DOHH2 (cell line): ENCODE results near the gene PDLIM7.
"Not testable (repeated sequence)": the region's sequence is repeated elsewhere in the genome, so short reads cannot be mapped to it uniquely, and the experiment has no call there.

ENCODE experiments used
- EZH2phosphoT487 ChIP-seq: fragments of 200-600 bp; sonication (generic); IDR thresholded peaks from 2 replicates; pipeline ENCODE4 v1.6.1; 2017; ENCODE audit warnings: borderline replicate concordance, mild to moderate bottlenecking, antibody characterized with exemption, low read length, moderate library complexity, mixed read lengths
- TF ChIP-seq, protein P1 (sequence below): fragments of 200-600 bp; sonication (generic); IDR thresholded peaks from one replicate; pipeline ENCODE4 v1.5.1; 2014; ENCODE audit warnings: antibody characterized with exemption, mild to moderate bottlenecking, low read depth, low read length; ENCODE audit not compliant: poor library complexity, severe bottlenecking

- TF ChIP-seq, protein P1, sequence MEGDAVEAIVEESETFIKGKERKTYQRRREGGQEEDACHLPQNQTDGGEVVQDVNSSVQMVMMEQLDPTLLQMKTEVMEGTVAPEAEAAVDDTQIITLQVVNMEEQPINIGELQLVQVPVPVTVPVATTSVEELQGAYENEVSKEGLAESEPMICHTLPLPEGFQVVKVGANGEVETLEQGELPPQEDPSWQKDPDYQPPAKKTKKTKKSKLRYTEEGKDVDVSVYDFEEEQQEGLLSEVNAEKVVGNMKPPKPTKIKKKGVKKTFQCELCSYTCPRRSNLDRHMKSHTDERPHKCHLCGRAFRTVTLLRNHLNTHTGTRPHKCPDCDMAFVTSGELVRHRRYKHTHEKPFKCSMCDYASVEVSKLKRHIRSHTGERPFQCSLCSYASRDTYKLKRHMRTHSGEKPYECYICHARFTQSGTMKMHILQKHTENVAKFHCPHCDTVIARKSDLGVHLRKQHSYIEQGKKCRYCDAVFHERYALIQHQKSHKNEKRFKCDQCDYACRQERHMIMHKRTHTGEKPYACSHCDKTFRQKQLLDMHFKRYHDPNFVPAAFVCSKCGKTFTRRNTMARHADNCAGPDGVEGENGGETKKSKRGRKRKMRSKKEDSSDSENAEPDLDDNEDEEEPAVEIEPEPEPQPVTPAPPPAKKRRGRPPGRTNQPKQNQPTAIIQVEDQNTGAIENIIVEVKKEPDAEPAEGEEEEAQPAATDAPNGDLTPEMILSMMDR = not testable (repeated sequence)
- TF ChIP-seq EZH2phosphoT487 = not testable (repeated sequence)
Observed at GRCh38 chr5:177485753-177486152, 11.7 kb downstream of the PDLIM7 start.
